Measurements from ENCODE around the gene CNTNAP1. TPM values are rescaled to one million over a fixed set of nuclear protein-coding genes. Genes with fewer than 3 reads are reported as not detected.
A peak's percentile ranks its signal among the peaks of the same experiment; 100 is the strongest.

The CNTNAP1 gene
- total RNA-seq (2021), result 7.5 and 7.7 TPM in 2 replicates
- long read RNA-seq, result 0 reads

DNA sequence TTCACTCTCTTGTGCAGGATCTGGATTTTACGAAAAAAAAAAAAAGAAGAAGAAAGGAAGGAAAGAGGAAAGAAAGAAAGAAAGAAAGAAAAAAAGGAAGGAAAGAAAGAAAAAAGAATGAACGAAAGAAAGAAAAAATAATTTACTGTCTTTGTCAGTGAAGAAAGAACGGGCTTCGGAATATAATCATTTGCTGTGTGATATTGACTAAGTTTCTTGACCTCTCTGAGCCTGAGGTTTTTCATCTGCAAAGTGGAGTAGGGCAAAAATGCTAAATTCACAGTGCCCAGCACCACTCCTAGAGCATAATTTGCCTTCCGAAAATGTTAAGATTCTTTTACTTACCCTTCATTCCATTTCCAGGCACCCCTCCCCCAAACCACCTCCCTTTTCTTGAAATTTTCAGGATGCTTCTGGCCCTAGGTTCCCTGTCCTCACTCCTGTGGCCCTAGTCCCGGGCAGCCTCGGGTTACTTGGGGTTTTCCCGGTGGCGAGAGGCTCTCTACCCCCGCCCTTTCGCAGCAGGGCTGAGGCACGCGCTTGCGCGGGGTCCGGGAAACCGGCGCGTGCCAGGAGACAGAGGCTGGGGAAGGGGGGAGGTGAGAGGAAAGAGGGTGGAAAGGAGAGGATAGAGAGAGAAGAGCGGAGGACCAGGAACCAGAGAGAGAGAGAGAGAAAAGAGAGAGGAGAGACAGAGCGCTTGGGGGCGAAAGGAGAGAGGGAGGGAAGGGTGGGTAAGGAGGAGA lies at the start of gene CNTNAP1:
TSS of gene CNTNAP1 (plus strand) at position 556 of the 746 bp plus-strand sequence. CDS start 299 bp downstream, outside the sequence.
- no peaks in the 10 kb centered on the region; the same call in 1 of the 2 replicates for H3K27me3 ChIP-seq (ENCODE audit: insufficient read depth, low read length)
- H4K5ac ChIP-seq (ENCODE audit: insufficient read length, low read depth, low read length), result no peak within 1 kb of the TSS
- H4K91ac ChIP-seq (ENCODE audit: insufficient read length, low read depth, low read length), result no peak within 1 kb of the TSS
- no peak within 1 kb of the TSS for H3K18ac ChIP-seq (ENCODE audit: insufficient read length, low read depth, low read length)
- TF ChIP-seq, protein P1, sequence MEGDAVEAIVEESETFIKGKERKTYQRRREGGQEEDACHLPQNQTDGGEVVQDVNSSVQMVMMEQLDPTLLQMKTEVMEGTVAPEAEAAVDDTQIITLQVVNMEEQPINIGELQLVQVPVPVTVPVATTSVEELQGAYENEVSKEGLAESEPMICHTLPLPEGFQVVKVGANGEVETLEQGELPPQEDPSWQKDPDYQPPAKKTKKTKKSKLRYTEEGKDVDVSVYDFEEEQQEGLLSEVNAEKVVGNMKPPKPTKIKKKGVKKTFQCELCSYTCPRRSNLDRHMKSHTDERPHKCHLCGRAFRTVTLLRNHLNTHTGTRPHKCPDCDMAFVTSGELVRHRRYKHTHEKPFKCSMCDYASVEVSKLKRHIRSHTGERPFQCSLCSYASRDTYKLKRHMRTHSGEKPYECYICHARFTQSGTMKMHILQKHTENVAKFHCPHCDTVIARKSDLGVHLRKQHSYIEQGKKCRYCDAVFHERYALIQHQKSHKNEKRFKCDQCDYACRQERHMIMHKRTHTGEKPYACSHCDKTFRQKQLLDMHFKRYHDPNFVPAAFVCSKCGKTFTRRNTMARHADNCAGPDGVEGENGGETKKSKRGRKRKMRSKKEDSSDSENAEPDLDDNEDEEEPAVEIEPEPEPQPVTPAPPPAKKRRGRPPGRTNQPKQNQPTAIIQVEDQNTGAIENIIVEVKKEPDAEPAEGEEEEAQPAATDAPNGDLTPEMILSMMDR (conservative IDR thresholded peaks at IDR 0.05), result no peak
- no peak within 1 kb of the TSS for H3K27ac ChIP-seq (ENCODE audit: insufficient read length, low read depth, low read length)
- H3K9ac ChIP-seq (ENCODE audit: extremely low read depth, insufficient read length, low read length), result no peak within 1 kb of the TSS
- peaks cover 10 to 20% (median 16%) of the 10 kb centered on the region in 3 experiments for H3K36me3 Mint-ChIP-seq (ENCODE audit: insufficient read depth in 1 of 3, low read depth in 3 of 3)
- no peak within 1 kb of the TSS for H2BK120ac ChIP-seq (ENCODE audit: low read depth, low read length, poor library complexity, severe bottlenecking)
- H3T11ph ChIP-seq (ENCODE audit: low read length), result no peak within 1 kb of the TSS
- H3K9me3 ChIP-seq (ENCODE audit: control insufficient read depth, low read depth, low read length), result no peaks in the 10 kb centered on the region
- no peaks in the 10 kb centered on the region; a peak in 2 of 5 replicates for H3K9me3 Mint-ChIP-seq
- H3K23me2 ChIP-seq (ENCODE audit: insufficient read length, low read depth, low read length, poor library complexity, severe bottlenecking), result peaks cover 18% of the 10 kb centered on the region
- no peak within 1 kb of the TSS for H2BK12ac ChIP-seq (ENCODE audit: insufficient read length, low read depth, low read length)
- H3K79me1 ChIP-seq (ENCODE audit: insufficient read depth, low read depth, low read length, poor library complexity, severe bottlenecking), result no peaks in the 10 kb centered on the region
- H2BK5ac ChIP-seq (ENCODE audit: insufficient read length, low read length), result no peak within 1 kb of the TSS
- H3K56ac ChIP-seq (ENCODE audit: insufficient read length, low read depth, low read length), result no peak within 1 kb of the TSS
- H3K4me3 Mint-ChIP-seq, result peak within 1 kb of the TSS; percentile 73 to 85
- DNase-seq, result peak; percentile 80
- H2BK20ac ChIP-seq (ENCODE audit: low read depth, low read length, poor library complexity, severe bottlenecking), result no peak within 1 kb of the TSS
- no peak within 1 kb of the TSS for H2BK15ac ChIP-seq (ENCODE audit: low read depth, low read length)
- H3K23ac ChIP-seq (ENCODE audit: insufficient read length, low read depth, low read length), result no peak within 1 kb of the TSS
- H3K4ac ChIP-seq (ENCODE audit: low read depth, low read length), result no peak within 1 kb of the TSS
- H3K4me1 Mint-ChIP-seq, result peaks cover 37 to 51% of the 10 kb centered on the region in 2 experiments
- no peak within 1 kb of the TSS for H4K8ac ChIP-seq (replicated peaks; ENCODE audit: insufficient read length, low read depth, low read length)
- no CpG with 5 or more reads among the region's 22 CpGs for WGBS (ENCODE audit: extremely low coverage, insufficient read length, low lambda C conversion rate)
- no peaks in the 10 kb centered on the region for H3K79me2 ChIP-seq (ENCODE audit: insufficient read depth, low read length)
- H3K4me2 ChIP-seq (ENCODE audit: insufficient read depth, insufficient read length, low read length), result peak within 1 kb of the TSS; percentile 68
- H4K20me1 ChIP-seq (ENCODE audit: control insufficient read depth, insufficient read depth, insufficient read length), result no peaks in the 10 kb centered on the region
- H3K4me1 ChIP-seq (ENCODE audit: insufficient read depth, low read length), result peaks cover 3% of the 10 kb centered on the region; the same call in 1 of the 2 replicates
- H3K27me3 Mint-ChIP-seq (ENCODE audit: low read depth), result peaks cover 46% of the 10 kb centered on the region
- H3K27ac Mint-ChIP-seq, result peak within 1 kb of the TSS; percentile 34 to 63 (median 52); a peak in 5 of 7 replicates
- H2AFZ ChIP-seq (ENCODE audit: low read length), result peak within 1 kb of the TSS; percentile 65
- H2AK5ac ChIP-seq (ENCODE audit: insufficient read length, low read length), result no peak within 1 kb of the TSS
- peak within 1 kb of the TSS; percentile 21; the same call in 1 of the 2 replicates for H3K14ac ChIP-seq (ENCODE audit: insufficient read depth, low read length)

All from H9 (cell line).